HEK293 (cell line): Measurements from ENCODE around the gene WASF3.

ENCODE experiments used
- CTCF ChIA-PET: fragments of 350-600 bp; formaldehyde crosslinking; extraction: SDS; loops from one replicate; lab custom pipeline; 2021; ENCODE audit warnings: antibody characterized with exemption; lab: Yijun Ruan, JAX
- POLR2A ChIA-PET: fragments of 300-600 bp; formaldehyde crosslinking; extraction: SDS; loops from one replicate; lab custom pipeline; 2020; ENCODE audit warnings: antibody characterized with exemption, inconsistent platforms; lab: Yijun Ruan, JAX
- H3K27ac ChIP-seq: fragments of 200-500 bp; sonication (Bioruptor generic); 2 replicates; pipeline ENCODE4 v1.5.1; 2014; ENCODE audit warnings: low read depth, low read length, control low read depth, inconsistent platforms; ENCODE audit errors: extremely low read depth
- H3K36me3 ChIP-seq, 2 experiments: fragments of 200-500 bp in 1 of 2; sonication (Bioruptor generic) in 1 of 2; 1 replicate in 1 of 2; 2 replicates in 1 of 2; pipeline ENCODE4 v1.5.1; 2014 to 2017; ENCODE audit warnings: inconsistent platforms in 2 of 2, low read length in 2 of 2; ENCODE audit not compliant: control insufficient read depth in 2 of 2, insufficient read depth in 1 of 2
- H3K4me1 ChIP-seq: fragments of 200-500 bp; sonication (Bioruptor generic); 2 replicates; pipeline ENCODE4 v1.5.1; 2014; ENCODE audit warnings: mild to moderate bottlenecking, low read length, inconsistent platforms; ENCODE audit not compliant: control insufficient read depth, insufficient read depth
- H3K4me3 ChIP-seq: 2 replicates; pipeline ENCODE4 v1.5.1; 2011; ENCODE audit warnings: low read depth, mild to moderate bottlenecking, control low read depth, low read length, moderate library complexity
- H3K9me3 ChIP-seq: fragments of 200-500 bp; sonication (Bioruptor generic); 2 replicates; pipeline ENCODE4 v1.5.1; 2014; ENCODE audit warnings: low read depth, low read length, inconsistent platforms; ENCODE audit not compliant: control insufficient read depth, insufficient read depth
- GFI1B ChIP-seq: fragments of 450-650 bp; formaldehyde crosslinking; IDR thresholded peaks from 2 replicates; pipeline ENCODE4 v1.5.1; 2016; ENCODE audit warnings: missing biosample characterization, missing genetic modification characterization
- HOXA7 ChIP-seq: sonication (generic); formaldehyde crosslinking; IDR thresholded peaks from 2 replicates; pipeline ENCODE4 v1.8.1; 2022; ENCODE audit warnings: missing genetic modification reagents, borderline replicate concordance
- KLF10 ChIP-seq: fragments of 450-650 bp; IDR thresholded peaks from 2 replicates; pipeline ENCODE4 v1.5.1; 2018; ENCODE audit warnings: missing biosample characterization, mild to moderate bottlenecking, missing genetic modification characterization
- MEIS1 ChIP-seq: sonication (generic); formaldehyde crosslinking; IDR thresholded peaks from 2 replicates; pipeline ENCODE4 v1.8.1; 2022; ENCODE audit warnings: missing genetic modification reagents, mild to moderate bottlenecking, borderline replicate concordance
- OSR2 ChIP-seq: fragments of 450-650 bp; formaldehyde crosslinking; IDR thresholded peaks from 2 replicates; pipeline ENCODE4 v1.5.1; 2016; ENCODE audit warnings: missing biosample characterization, missing genetic modification characterization
- SALL2 ChIP-seq: fragments of 450-650 bp; formaldehyde crosslinking; IDR thresholded peaks from 2 replicates; pipeline ENCODE4 v1.5.0; 2017; ENCODE audit warnings: missing biosample characterization, mild to moderate bottlenecking, missing genetic modification characterization, borderline replicate concordance
- ZFP3 ChIP-seq: fragments of 450-650 bp; formaldehyde crosslinking; IDR thresholded peaks from 2 replicates; pipeline ENCODE4 v1.5.1; 2016; ENCODE audit warnings: low read depth, missing biosample characterization, missing genetic modification characterization
- ZFP37 ChIP-seq: fragments of 450-650 bp; formaldehyde crosslinking; IDR thresholded peaks from 2 replicates; pipeline ENCODE4 v1.5.1; 2016; ENCODE audit warnings: missing biosample characterization, missing genetic modification characterization
- ZNF266 ChIP-seq: fragments of 450-650 bp; formaldehyde crosslinking; IDR thresholded peaks from 2 replicates; pipeline ENCODE4 v1.5.1; 2016; ENCODE audit warnings: missing biosample characterization, missing genetic modification characterization, low read depth
- ZNF302 ChIP-seq: fragments of 450-650 bp; formaldehyde crosslinking; IDR thresholded peaks from 2 replicates; pipeline ENCODE4 v1.5.1; 2016; ENCODE audit warnings: missing biosample characterization, missing genetic modification characterization, low read depth
- ZNF37A ChIP-seq: fragments of 450-650 bp; IDR thresholded peaks from 2 replicates; pipeline ENCODE4 v1.5.1; 2018; ENCODE audit warnings: missing biosample characterization, missing genetic modification characterization
- ZNF530 ChIP-seq: fragments of 450-650 bp; formaldehyde crosslinking; IDR thresholded peaks from 2 replicates; pipeline ENCODE4 v1.5.1; 2016; ENCODE audit warnings: low read depth, missing biosample characterization, missing genetic modification characterization
- ZNF544 ChIP-seq: fragments of 450-650 bp; formaldehyde crosslinking; IDR thresholded peaks from 2 replicates; pipeline ENCODE4 v1.5.0; 2017; ENCODE audit warnings: missing biosample characterization, missing genetic modification characterization
- ZNF555 ChIP-seq: fragments of 450-650 bp; formaldehyde crosslinking; conservative IDR thresholded peaks from 2 replicates; pipeline ENCODE4 v1.5.1; 2017; ENCODE audit warnings: missing biosample characterization, mild to moderate bottlenecking, missing genetic modification characterization, inconsistent platforms
- ZNF600 ChIP-seq: fragments of 450-650 bp; formaldehyde crosslinking; IDR thresholded peaks from 2 replicates; pipeline ENCODE4 v1.5.1; 2016; ENCODE audit warnings: missing biosample characterization, missing genetic modification characterization
- ZNF626 ChIP-seq: fragments of 450-650 bp; sonication (Bioruptor Pico); formaldehyde crosslinking; IDR thresholded peaks from 2 replicates; pipeline ENCODE4 v1.5.1; 2018; ENCODE audit warnings: missing biosample characterization, missing genetic modification characterization, inconsistent platforms
- ZNF658 ChIP-seq: fragments of 450-650 bp; formaldehyde crosslinking; IDR thresholded peaks from 2 replicates; pipeline ENCODE4; 2016; ENCODE audit warnings: missing biosample characterization, missing genetic modification characterization
- ZNF701 ChIP-seq: fragments of 450-650 bp; formaldehyde crosslinking; IDR thresholded peaks from 2 replicates; pipeline ENCODE4 v1.5.1; 2016; ENCODE audit warnings: missing biosample characterization, missing genetic modification characterization
- ZNF776 ChIP-seq: fragments of 450-650 bp; formaldehyde crosslinking; IDR thresholded peaks from 2 replicates; pipeline ENCODE4 v1.5.0; 2017; ENCODE audit warnings: missing biosample characterization, missing genetic modification characterization, borderline replicate concordance
- ZNF777 ChIP-seq: fragments of 450-650 bp; formaldehyde crosslinking; IDR thresholded peaks from 2 replicates; pipeline ENCODE4 v1.5.1; 2017; ENCODE audit warnings: missing biosample characterization, missing genetic modification characterization, borderline replicate concordance
- ZNF830 ChIP-seq: fragments of 450-650 bp; IDR thresholded peaks from 2 replicates; pipeline ENCODE4 v1.5.0; 2018; ENCODE audit warnings: missing biosample characterization, missing genetic modification characterization, low read depth, mild to moderate bottlenecking, moderate library complexity
- TF ChIP-seq, protein P1 (sequence below): fragments of 450-650 bp; formaldehyde crosslinking; IDR thresholded peaks from 2 replicates; pipeline ENCODE4 v1.5.1; 2016; ENCODE audit warnings: missing biosample characterization, missing genetic modification characterization
- TF ChIP-seq, protein P2 (sequence below): fragments of 450-650 bp; formaldehyde crosslinking; IDR thresholded peaks from 2 replicates; pipeline ENCODE4 v1.5.1; 2016; ENCODE audit warnings: missing biosample characterization, missing genetic modification characterization
- TF ChIP-seq, protein P3 (sequence below): fragments of 450-650 bp; formaldehyde crosslinking; IDR thresholded peaks from 2 replicates; pipeline ENCODE4 v1.5.1; 2016; ENCODE audit warnings: missing biosample characterization, missing genetic modification characterization
- TF ChIP-seq, protein P4 (sequence below): fragments of 450-650 bp; formaldehyde crosslinking; IDR thresholded peaks from 2 replicates; pipeline ENCODE4 v1.5.1; 2017; ENCODE audit warnings: missing biosample characterization, missing genetic modification characterization
- TF ChIP-seq, protein P5 (sequence below): fragments of 450-650 bp; formaldehyde crosslinking; IDR thresholded peaks from 2 replicates; pipeline ENCODE4 v1.5.1; 2016; ENCODE audit warnings: missing biosample characterization, missing genetic modification characterization

Gene WASF3

DNA sequence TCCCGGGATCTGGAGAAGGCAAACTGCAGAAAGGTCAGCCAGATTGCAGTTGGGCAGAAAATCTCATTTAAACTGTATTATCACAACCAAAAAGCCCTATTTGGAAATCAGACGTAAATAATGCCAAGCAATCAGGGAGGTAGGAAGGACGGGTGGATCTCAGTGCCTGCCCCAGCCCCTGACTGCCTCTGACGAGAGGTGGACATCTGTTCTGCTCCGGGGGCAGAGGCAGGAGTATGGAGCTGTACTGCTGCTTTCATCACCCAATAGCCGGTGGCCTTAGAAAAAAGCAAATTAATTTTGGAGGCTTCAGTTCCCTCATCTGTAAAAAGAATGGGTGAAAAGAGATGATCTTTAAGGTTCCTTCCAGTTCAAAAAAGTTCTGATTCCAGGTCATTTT is 43.6 kb upstream of the WASF3 start:
- POLR2A ChIA-PET: no interaction called here
- Histone ChIP-seq H3K4me3 (no peak overlapping the region), H3K4me1 (no peaks in the 10 kb centered on the region), H3K36me3 (no peaks in the 10 kb centered on the region), H3K9me3 (no peaks in the 10 kb centered on the region), H3K27ac (no peak overlapping the region)
- CTCF ChIA-PET: interaction anchor here (0.6 to 1.2 kb wide), 2 partner anchors 185 to 417 kb away, joined by 3 to 4 read pairs; no protein-coding TSS in a partner anchor
- TF ChIP-seq KLF10 (tag by site-specific recombination) (no peak), HOXA7 (no peak), ZNF701 (no peak), ZNF776 (no peak), MEIS1 (CRISPR knock-in tag) (no peak), ZFP37 (tag by site-specific recombination) (no peak), ZNF830 (no peak), ZNF302 (tag by site-specific recombination) (no peak), GFI1B (tag by site-specific recombination) (no peak), ZNF626 (no peak), ZNF658 (tag by site-specific recombination) (no peak), ZNF777 (tag by site-specific recombination) (no peak), ZNF555 (tag by site-specific recombination) (no peak), OSR2 (tag by site-specific recombination) (no peak), ZNF530 (tag by site-specific recombination) (no peak), ZFP3 (no peak)
- TF ChIP-seq, protein P1, sequence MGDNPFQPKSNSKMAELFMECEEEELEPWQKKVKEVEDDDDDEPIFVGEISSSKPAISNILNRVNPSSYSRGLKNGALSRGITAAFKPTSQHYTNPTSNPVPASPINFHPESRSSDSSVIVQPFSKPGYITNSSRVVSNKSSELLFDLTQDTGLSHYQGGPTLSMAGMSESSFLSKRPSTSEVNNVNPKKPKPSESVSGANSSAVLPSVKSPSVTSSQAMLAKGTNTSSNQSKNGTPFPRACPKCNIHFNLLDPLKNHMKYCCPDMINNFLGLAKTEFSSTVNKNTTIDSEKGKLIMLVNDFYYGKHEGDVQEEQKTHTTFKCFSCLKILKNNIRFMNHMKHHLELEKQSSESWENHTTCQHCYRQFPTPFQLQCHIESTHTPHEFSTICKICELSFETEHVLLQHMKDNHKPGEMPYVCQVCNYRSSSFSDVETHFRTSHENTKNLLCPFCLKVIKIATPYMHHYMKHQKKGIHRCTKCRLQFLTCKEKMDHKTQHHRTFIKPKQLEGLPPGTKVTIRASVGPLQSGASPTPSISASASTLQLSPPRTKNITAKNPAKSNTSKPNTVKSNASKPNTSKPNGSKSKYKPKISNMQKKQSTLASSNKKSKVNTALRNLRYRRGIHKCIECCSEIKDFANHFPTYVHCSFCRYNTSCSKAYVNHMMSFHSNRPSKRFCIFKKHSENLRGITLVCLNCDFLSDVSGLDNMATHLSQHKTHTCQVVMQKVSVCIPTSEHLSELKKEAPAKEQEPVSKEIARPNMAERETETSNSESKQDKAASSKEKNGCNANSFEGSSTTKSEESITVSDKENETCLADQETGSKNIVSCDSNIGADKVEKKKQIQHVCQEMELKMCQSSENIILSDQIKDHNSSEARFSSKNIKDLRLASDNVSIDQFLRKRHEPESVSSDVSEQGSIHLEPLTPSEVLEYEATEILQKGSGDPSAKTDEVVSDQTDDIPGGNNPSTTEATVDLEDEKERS (tag by site-specific recombination): no peak
- TF ChIP-seq, protein P2, sequence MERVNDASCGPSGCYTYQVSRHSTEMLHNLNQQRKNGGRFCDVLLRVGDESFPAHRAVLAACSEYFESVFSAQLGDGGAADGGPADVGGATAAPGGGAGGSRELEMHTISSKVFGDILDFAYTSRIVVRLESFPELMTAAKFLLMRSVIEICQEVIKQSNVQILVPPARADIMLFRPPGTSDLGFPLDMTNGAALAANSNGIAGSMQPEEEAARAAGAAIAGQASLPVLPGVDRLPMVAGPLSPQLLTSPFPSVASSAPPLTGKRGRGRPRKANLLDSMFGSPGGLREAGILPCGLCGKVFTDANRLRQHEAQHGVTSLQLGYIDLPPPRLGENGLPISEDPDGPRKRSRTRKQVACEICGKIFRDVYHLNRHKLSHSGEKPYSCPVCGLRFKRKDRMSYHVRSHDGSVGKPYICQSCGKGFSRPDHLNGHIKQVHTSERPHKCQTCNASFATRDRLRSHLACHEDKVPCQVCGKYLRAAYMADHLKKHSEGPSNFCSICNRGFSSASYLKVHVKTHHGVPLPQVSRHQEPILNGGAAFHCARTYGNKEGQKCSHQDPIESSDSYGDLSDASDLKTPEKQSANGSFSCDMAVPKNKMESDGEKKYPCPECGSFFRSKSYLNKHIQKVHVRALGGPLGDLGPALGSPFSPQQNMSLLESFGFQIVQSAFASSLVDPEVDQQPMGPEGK: no peak
- TF ChIP-seq, protein P3, sequence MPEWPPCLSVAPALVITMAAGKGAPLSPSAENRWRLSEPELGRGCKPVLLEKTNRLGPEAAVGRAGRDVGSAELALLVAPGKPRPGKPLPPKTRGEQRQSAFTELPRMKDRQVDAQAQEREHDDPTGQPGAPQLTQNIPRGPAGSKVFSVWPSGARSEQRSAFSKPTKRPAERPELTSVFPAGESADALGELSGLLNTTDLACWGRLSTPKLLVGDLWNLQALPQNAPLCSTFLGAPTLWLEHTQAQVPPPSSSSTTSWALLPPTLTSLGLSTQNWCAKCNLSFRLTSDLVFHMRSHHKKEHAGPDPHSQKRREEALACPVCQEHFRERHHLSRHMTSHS: no peak

DNA sequence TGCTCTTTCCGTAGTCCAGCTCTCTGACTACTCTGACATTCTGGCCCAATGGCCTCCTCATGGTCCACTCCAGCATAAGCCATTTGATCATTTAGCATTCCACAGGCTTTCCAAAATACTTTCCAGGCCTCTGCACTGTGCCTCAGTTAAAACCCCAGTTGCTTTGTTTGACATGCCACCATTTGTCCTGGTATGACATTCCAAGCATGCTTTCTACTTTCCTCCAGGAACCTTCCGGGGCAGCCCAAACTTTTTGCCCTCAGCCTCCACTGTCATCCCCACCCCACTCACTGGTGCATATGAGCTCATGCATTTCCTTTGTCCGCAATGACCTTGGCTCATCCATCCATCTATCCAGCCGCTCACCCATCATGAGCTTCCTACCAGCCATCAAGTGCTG is 41.8 kb upstream of the WASF3 start:
- no peaks in the 10 kb centered on the region for H3K9me3 ChIP-seq
- no peak for TF ChIP-seq SALL2 (tag by site-specific recombination)
- TF ChIP-seq ZNF544: no peak
- TF ChIP-seq, protein P4, sequence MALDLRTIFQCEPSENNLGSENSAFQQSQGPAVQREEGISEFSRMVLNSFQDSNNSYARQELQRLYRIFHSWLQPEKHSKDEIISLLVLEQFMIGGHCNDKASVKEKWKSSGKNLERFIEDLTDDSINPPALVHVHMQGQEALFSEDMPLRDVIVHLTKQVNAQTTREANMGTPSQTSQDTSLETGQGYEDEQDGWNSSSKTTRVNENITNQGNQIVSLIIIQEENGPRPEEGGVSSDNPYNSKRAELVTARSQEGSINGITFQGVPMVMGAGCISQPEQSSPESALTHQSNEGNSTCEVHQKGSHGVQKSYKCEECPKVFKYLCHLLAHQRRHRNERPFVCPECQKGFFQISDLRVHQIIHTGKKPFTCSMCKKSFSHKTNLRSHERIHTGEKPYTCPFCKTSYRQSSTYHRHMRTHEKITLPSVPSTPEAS (tag by site-specific recombination): no peak
- no peak for TF ChIP-seq ZNF37A (tag by site-specific recombination)
- TF ChIP-seq ZNF701: no peak
- no peak for TF ChIP-seq ZNF266 (tag by site-specific recombination)
- TF ChIP-seq, protein P5, sequence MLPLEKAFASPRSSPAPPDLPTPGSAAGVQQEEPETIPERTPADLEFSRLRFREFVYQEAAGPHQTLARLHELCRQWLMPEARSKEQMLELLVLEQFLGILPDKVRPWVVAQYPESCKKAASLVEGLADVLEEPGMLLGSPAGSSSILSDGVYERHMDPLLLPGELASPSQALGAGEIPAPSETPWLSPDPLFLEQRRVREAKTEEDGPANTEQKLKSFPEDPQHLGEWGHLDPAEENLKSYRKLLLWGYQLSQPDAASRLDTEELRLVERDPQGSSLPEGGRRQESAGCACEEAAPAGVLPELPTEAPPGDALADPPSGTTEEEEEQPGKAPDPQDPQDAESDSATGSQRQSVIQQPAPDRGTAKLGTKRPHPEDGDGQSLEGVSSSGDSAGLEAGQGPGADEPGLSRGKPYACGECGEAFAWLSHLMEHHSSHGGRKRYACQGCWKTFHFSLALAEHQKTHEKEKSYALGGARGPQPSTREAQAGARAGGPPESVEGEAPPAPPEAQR (tag by site-specific recombination): no peak
- no peak for TF ChIP-seq ZNF600
- ChIA-PET POLR2A (no interaction called here), CTCF (interaction anchor here (0.6 to 1.0 kb wide), 2 partner anchors 18 to 192 kb away, joined by 3 to 5 read pairs; no protein-coding TSS in a partner anchor)
- no peak overlapping the region for H3K4me3 ChIP-seq
- H3K36me3 ChIP-seq: no peaks in the 10 kb centered on the region
- H3K27ac ChIP-seq: no peak overlapping the region
- no peaks in the 10 kb centered on the region for H3K4me1 ChIP-seq
